Type B pancreatic cell (in vitro differentiated cells): ENCODE measurements around the gene PRKCA. TPM values are rescaled to one million over a fixed set of nuclear protein-coding genes. Genes with fewer than 3 reads are reported as not detected.
A peak's percentile ranks its signal among the peaks of the same experiment; 100 is the strongest.

ENCODE experiments used
- DNase-seq: peaks from one replicate; pipeline ENCODE4 v3.0.0; 2021; ENCODE audit warnings: mixed read lengths; ENCODE audit not compliant: unreplicated experiment; ENCODE audit errors: extremely low spot score
- H3K27ac Mint-ChIP-seq: 2 replicates; pipeline ENCODE4 v1.8.0; 2021; ENCODE audit warnings: mild to moderate bottlenecking, mixed read lengths
- H3K27me3 Mint-ChIP-seq: 2 replicates; pipeline ENCODE4 v1.8.0; 2021; ENCODE audit warnings: mixed read lengths
- H3K36me3 Mint-ChIP-seq: 2 replicates; pipeline ENCODE4 v1.8.0; 2021; ENCODE audit warnings: mixed read lengths
- H3K4me1 Mint-ChIP-seq: one replicate; pipeline ENCODE4 v1.8.0; 2021; ENCODE audit warnings: mixed read lengths; ENCODE audit not compliant: unreplicated experiment
- H3K4me3 Mint-ChIP-seq: 2 replicates; pipeline ENCODE4 v1.8.0; 2021; ENCODE audit warnings: mild to moderate bottlenecking, mixed read lengths
- H3K9me3 Mint-ChIP-seq: 2 replicates; pipeline ENCODE4 v1.8.0; 2021; ENCODE audit warnings: mixed read lengths
- total RNA-seq: library from RNA; stranded (reverse); gene quantifications from 2 replicates; pipeline ENCODE4 v1.2.1, GENCODE V29; 2021; ENCODE audit warnings: low replicate concordance
- TF ChIP-seq, protein P1 (sequence below): fragments of 200-600 bp; sonication (generic); conservative IDR thresholded peaks from 2 replicates; pipeline ENCODE4 v1.5.0; 2021; ENCODE audit warnings: antibody characterized with exemption, mild to moderate bottlenecking

PRKCA gene
- total RNA-seq, 1 donor from 2014 or later = 16.1 TPM

DNA sequence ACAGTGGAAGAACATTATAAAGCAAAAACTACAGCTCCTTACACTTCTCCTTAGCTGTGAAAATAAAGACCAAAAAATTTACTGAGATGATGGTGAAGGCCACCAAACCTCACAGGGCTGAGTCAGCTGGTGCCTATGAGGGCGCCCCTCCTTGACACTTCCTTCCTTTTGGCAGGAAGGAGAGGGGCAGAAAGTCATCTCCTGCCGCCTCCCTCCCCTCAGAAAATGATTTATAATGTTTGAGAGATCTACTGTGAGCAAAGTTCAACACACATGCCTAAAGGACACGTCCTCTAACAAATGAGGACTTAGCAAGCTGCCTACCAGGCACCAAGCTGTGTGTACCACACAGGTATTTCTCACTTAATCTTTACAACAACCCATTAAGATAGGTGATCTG, 245.7 kb downstream of the PRKCA start:
- H3K4me1 Mint-ChIP-seq = peaks cover 22% of the 10 kb centered on the region
- no peaks in the 10 kb centered on the region for H3K36me3 Mint-ChIP-seq
- no peaks in the 10 kb centered on the region for H3K27me3 Mint-ChIP-seq
- H3K9me3 Mint-ChIP-seq = peaks cover 14% of the 10 kb centered on the region
- peak overlapping the region; percentile 66 for H3K27ac Mint-ChIP-seq
- no peak for DNase-seq
- TF ChIP-seq, protein P1, sequence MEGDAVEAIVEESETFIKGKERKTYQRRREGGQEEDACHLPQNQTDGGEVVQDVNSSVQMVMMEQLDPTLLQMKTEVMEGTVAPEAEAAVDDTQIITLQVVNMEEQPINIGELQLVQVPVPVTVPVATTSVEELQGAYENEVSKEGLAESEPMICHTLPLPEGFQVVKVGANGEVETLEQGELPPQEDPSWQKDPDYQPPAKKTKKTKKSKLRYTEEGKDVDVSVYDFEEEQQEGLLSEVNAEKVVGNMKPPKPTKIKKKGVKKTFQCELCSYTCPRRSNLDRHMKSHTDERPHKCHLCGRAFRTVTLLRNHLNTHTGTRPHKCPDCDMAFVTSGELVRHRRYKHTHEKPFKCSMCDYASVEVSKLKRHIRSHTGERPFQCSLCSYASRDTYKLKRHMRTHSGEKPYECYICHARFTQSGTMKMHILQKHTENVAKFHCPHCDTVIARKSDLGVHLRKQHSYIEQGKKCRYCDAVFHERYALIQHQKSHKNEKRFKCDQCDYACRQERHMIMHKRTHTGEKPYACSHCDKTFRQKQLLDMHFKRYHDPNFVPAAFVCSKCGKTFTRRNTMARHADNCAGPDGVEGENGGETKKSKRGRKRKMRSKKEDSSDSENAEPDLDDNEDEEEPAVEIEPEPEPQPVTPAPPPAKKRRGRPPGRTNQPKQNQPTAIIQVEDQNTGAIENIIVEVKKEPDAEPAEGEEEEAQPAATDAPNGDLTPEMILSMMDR = no peak
- H3K4me3 Mint-ChIP-seq = no peak overlapping the region

DNA sequence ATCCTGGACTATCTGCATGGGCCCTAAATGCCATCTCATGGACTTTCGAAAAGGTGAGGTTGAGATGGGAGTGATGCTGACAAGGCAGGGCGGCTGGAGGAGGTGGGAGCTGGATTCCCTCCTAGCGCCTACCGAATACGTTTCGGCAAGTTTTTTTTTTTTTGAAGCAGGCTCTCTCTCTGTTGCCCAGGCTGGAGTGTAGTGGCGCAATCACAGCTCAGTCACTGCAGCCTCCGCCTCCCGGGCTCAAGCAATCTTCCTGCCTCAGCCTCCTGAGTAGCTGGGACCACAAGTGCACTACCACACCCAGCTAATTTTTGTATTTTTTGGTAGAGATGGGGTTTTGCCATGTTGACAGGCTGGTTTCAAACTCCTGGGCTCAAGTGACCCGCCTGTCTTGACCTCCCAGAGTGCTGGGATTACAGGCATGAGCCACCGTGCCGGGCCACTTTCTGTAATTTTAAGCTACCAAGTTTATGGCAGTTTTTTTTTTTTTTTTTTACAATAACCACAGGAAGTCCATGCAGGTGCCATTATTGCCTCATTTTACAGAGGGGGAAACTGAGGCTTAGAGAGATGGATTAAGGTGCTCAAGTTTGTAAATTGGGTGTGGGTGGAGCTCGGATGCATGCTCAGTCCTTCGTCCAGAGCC, 246.4 kb downstream of the PRKCA start:
- Mint-ChIP-seq H3K4me3 (no peak overlapping the region), H3K27me3 (no peaks in the 10 kb centered on the region), H3K9me3 (peaks cover 14% of the 10 kb centered on the region), H3K4me1 (peaks cover 16% of the 10 kb centered on the region), H3K27ac (no peak overlapping the region), H3K36me3 (no peaks in the 10 kb centered on the region)
- TF ChIP-seq, protein P1 = no peak
- DNase-seq = no peak

DNA sequence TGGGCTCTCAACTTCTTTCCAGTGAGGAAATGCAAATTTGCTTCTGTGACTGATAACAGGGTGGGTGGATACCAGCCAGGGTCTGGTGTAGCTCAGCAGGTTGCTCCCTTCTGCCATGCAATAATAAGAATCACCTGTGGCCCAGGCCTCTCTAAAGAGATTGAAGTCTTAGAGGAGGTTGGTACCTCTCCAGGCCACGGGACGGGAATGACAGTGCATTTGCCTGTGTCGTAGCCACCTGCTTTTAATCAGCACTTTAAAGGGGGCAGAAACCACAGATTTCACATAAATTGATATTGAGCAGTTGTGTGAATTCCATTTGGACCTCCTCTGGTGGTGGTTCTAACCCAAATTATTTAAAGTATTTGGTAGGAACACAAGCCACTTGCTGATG, 246.9 kb downstream of the PRKCA start:
- H3K36me3 Mint-ChIP-seq = no peaks in the 10 kb centered on the region
- peaks cover 14% of the 10 kb centered on the region for H3K9me3 Mint-ChIP-seq
- H3K27ac Mint-ChIP-seq = no peak overlapping the region
- H3K4me3 Mint-ChIP-seq = no peak overlapping the region
- TF ChIP-seq, protein P1 = no peak
- no peak for DNase-seq
- H3K27me3 Mint-ChIP-seq = no peaks in the 10 kb centered on the region
- peaks cover 16% of the 10 kb centered on the region for H3K4me1 Mint-ChIP-seq

GRCh38 chr17:66549731-66550207, 247.4 kb downstream of the PRKCA start:
- H3K27ac Mint-ChIP-seq = no peak overlapping the region
- H3K4me1 Mint-ChIP-seq = peaks cover 16% of the 10 kb centered on the region
- no peak overlapping the region for H3K4me3 Mint-ChIP-seq
- TF ChIP-seq, protein P1 = no peak
- DNase-seq = no peak
- no peaks in the 10 kb centered on the region for H3K27me3 Mint-ChIP-seq
- no peaks in the 10 kb centered on the region for H3K36me3 Mint-ChIP-seq
- H3K9me3 Mint-ChIP-seq = peaks cover 14% of the 10 kb centered on the region

- no peak for DNase-seq
- Mint-ChIP-seq H3K4me3 (no peak overlapping the region), H3K36me3 (no peaks in the 10 kb centered on the region), H3K27me3 (no peaks in the 10 kb centered on the region), H3K4me1 (peaks cover 16% of the 10 kb centered on the region), H3K27ac (no peak overlapping the region), H3K9me3 (peaks cover 9% of the 10 kb centered on the region)
- TF ChIP-seq, protein P1 = no peak
Observed at GRCh38 chr17:66551839-66552238, 249.4 kb downstream of the PRKCA start.
